ENCODE data around the gene TAF1C. TPM values are rescaled to one million over a fixed set of nuclear protein-coding genes. Genes with fewer than 3 reads are reported as not detected.
A peak's percentile ranks its signal among the peaks of the same experiment; 100 is the strongest.

TAF1C gene
- polyA plus RNA-seq, 2 of the 4 experiments (the other 2 are of a cell fraction) = 13.2 to 38.6 TPM

- no peak for TF ChIP-seq ELK1 (IDR thresholded peaks at IDR 0.05; ENCODE audit: low read depth, low read length)
- TF ChIP-seq ESRRA (IDR thresholded peaks at IDR 0.05; ENCODE audit: borderline replicate concordance, low read length) = no peak
- no peak for TF ChIP-seq REST (IDR thresholded peaks at IDR 0.05)
- no peak for TF ChIP-seq ZC3H11A (IDR thresholded peaks at IDR 0.05)
These were observed 41.8 kb downstream of the TAF1C start, which contains the start of the genes DNAAF1 and HSDL1 (continued) for GRCh38 chr16:84144859-84145639.

- DNase-seq (ENCODE audit: low read depth in 1 of 2, low spot score in 1 of 2) (peak; percentile 14 to 31), FAIRE-seq (no peak), ATAC-seq (peak; percentile 52 to 59)
- Histone ChIP-seq H3K4me3 (peak overlapping the region; percentile 82), H3K4me1 (peaks cover 5% of the 10 kb centered on the region; the same call in 1 of the 3 replicates), H3K27ac (peak overlapping the region; percentile 77 to 95), H3K9me3 (no peaks in the 10 kb centered on the region), H3K4me2 (peak overlapping the region; percentile 92)
- POLR2A ChIA-PET = interaction anchor here (0.6 to 1.2 kb wide), 3 partner anchors 10 to 33 kb away, joined by 3 to 9 read pairs (median 3); partner anchors contain the start of gene MBTPS1
- TF ChIP-seq USF2 (IDR thresholded peaks at IDR 0.05) (no peak), NPAS2 (CRISPR knock-in tag; IDR thresholded peaks at IDR 0.05; ENCODE audit: borderline replicate concordance) (no peak), HEYL (CRISPR knock-in tag; IDR thresholded peaks at IDR 0.05) (no peak), CHD2 (IDR thresholded peaks at IDR 0.05; ENCODE audit: low read length, partially characterized antibody) (no peak), GATA3 (IDR thresholded peaks at IDR 0.05; ENCODE audit: borderline replicate concordance) (no peak), E2F6 (IDR thresholded peaks at IDR 0.05; ENCODE audit: borderline replicate concordance, low read depth) (no peak), MYC (IDR thresholded peaks at IDR 0.05; ENCODE audit: borderline replicate concordance, low read length) (no peak), MAZ (IDR thresholded peaks at IDR 0.05; ENCODE audit: borderline replicate concordance, low read depth, low read length) (no peak), PHF8 (IDR thresholded peaks at IDR 0.05; ENCODE audit: borderline replicate concordance, low read depth) (no peak)
- CTCF ChIA-PET = interaction anchor here (0.6 to 1.4 kb wide), 7 partner anchors 10 to 98 kb away, joined by 3 to 5 read pairs (median 3); partner anchors contain the start of genes MBTPS1 and TAF1C
- WGBS (ENCODE audit: missing lambda C conversion rate) = 3% methylated on average over 24 of the region's 39 CpGs
These were observed 42.5 kb downstream of the TAF1C start for GRCh38 chr16:84144209-84144858.

GRCh38 chr16:84143784-84144199 lies 43.1 kb downstream of the TAF1C start:
- DNase-seq (ENCODE audit: low read depth in 1 of 2, low spot score in 1 of 2) (no peak), FAIRE-seq (no peak), ATAC-seq (no peak)
- H3K27ac ChIP-seq = no peak overlapping the region; a peak in 1 of 6 replicates
- ChIA-PET CTCF (interaction anchor here (0.6 to 0.7 kb wide), 2 partner anchors 10 to 99 kb away, joined by 3 read pairs; no protein-coding TSS in a partner anchor), POLR2A (no interaction called here)
- H3K4me2 ChIP-seq = peak overlapping the region; percentile 92
- peaks cover 5% of the 10 kb centered on the region; the same call in 1 of the 3 replicates for H3K4me1 ChIP-seq
- WGBS (ENCODE audit: missing lambda C conversion rate) = 86% methylated on average over 13 of the region's 13 CpGs
- no peaks in the 10 kb centered on the region for H3K9me3 ChIP-seq
- H3K4me3 ChIP-seq = peak overlapping the region; percentile 82
- TF ChIP-seq BHLHE40 (IDR thresholded peaks at IDR 0.05; ENCODE audit: low read depth, low read length) = no peak
- TF ChIP-seq CTCF (IDR thresholded peaks at IDR 0.05) = no peak
- TF ChIP-seq SMC3 (IDR thresholded peaks at IDR 0.05) = no peak
- TF ChIP-seq POLR2AphosphoS2 (conservative IDR thresholded peaks at IDR 0.05; ENCODE audit: low read length) = no peak
- no peak for TF ChIP-seq KDM5A (IDR thresholded peaks at IDR 0.05)
- TF ChIP-seq CHD4 (IDR thresholded peaks at IDR 0.05; ENCODE audit: borderline replicate concordance) = no peak
- TF ChIP-seq HDAC2 (IDR thresholded peaks at IDR 0.05) = no peak
- TF ChIP-seq RFX5 (IDR thresholded peaks at IDR 0.05) = no peak
- no peak for TF ChIP-seq FOSB (CRISPR knock-in tag; IDR thresholded peaks at IDR 0.05)
- TF ChIP-seq E2F6 (IDR thresholded peaks at IDR 0.05; ENCODE audit: borderline replicate concordance, low read depth) = no peak
- no peak for TF ChIP-seq NR3C1 (IDR thresholded peaks at IDR 0.05)
- TF ChIP-seq NFE2L2 (conservative IDR thresholded peaks at IDR 0.05; ENCODE audit: low read length) = no peak
